ENCODE measurements around the gene PPFIA4. TPM values are rescaled to one million over a fixed set of nuclear protein-coding genes. Genes with fewer than 3 reads are reported as not detected.

Gene PPFIA4
- total RNA-seq, 1 experiment from 2014 or later, result 10.8 TPM

- Histone ChIP-seq H3K9me2 (ENCODE audit: insufficient read depth) (no peaks in the 10 kb centered on the region), H3K9me3 (ENCODE audit: control insufficient read depth in 1 of 2, insufficient read depth in 1 of 2, low read depth in 1 of 2, low read length in 2 of 2) (no peaks in the 10 kb centered on the region), H2AFZ (ENCODE audit: low read depth, low read length, poor library complexity, severe bottlenecking) (no peak overlapping the region), H3K4me2 (ENCODE audit: low read length) (no peak overlapping the region), H3K4me3 (replicated peaks in 1 of 2; ENCODE audit: low read depth in 1 of 2, low read length in 2 of 2) (no peak overlapping the region), H3K4me1 (ENCODE audit: control insufficient read depth in 1 of 2, insufficient read depth in 2 of 2, low read length in 2 of 2) (peaks cover 0 to 18% of the 10 kb centered on the region in 2 experiments; a peak in 2 of 4 replicates), H4K20me1 (ENCODE audit: insufficient read depth) (no peaks in the 10 kb centered on the region), H3K27me3 (ENCODE audit: insufficient read depth, low read length) (no peaks in the 10 kb centered on the region), H3K36me3 (ENCODE audit: control insufficient read depth in 1 of 2, insufficient read depth in 2 of 2, low read length in 2 of 2) (no peaks in the 10 kb centered on the region), H3K27ac (ENCODE audit: low read depth, low read length) (no peak overlapping the region), H3K79me2 (ENCODE audit: insufficient read depth, low read length) (no peaks in the 10 kb centered on the region), H3K9ac (ENCODE audit: low read length) (no peak overlapping the region)
- no TSS peak for BruUV-seq (replicated peaks)
- ChIA-PET CTCF (interaction anchor here (1.4 to 3.7 kb wide), 3 partner anchors 136 to 232 kb away, joined by 3 to 43 read pairs (median 5); no protein-coding TSS in a partner anchor), POLR2A (no interaction called here), RAD21 (ENCODE audit: low non-redundant PET in 1 of 2, low total read pairs in 2 of 2, uncharacterized antibody in 2 of 2, unreplicated experiment in 2 of 2) (interaction anchor here in 1 of 2 experiments (1.4 kb wide), 1 partner anchor 232 kb away, joined by 4 read pairs; no protein-coding TSS in a partner anchor)
- ATAC-seq, result no peak
- DNase-seq (ENCODE audit: low read depth, low spot score), result no peak
- TF ChIP-seq EZH2phosphoT487 (IDR thresholded peaks at IDR 0.05; ENCODE audit: borderline replicate concordance), result no peak
- TF ChIP-seq ELF1 (IDR thresholded peaks at IDR 0.05; ENCODE audit: borderline replicate concordance, low read depth), result no peak
- TF ChIP-seq CTCF (IDR thresholded peaks at IDR 0.05 in 2 of 3, conservative IDR thresholded peaks at IDR 0.05 in 1 of 3; ENCODE audit: borderline replicate concordance in 1 of 3, insufficient read depth in 1 of 3, low read depth in 2 of 3, low read length in 2 of 3), result no peak
- TF ChIP-seq SIN3A (IDR thresholded peaks at IDR 0.05; ENCODE audit: low read depth), result no peak
- no peak for TF ChIP-seq JUND (IDR thresholded peaks at IDR 0.05)
- TF ChIP-seq, protein P1, sequence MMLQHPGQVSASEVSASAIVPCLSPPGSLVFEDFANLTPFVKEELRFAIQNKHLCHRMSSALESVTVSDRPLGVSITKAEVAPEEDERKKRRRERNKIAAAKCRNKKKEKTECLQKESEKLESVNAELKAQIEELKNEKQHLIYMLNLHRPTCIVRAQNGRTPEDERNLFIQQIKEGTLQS (IDR thresholded peaks at IDR 0.05), result no peak
- no peak for TF ChIP-seq SRF (IDR thresholded peaks at IDR 0.05; ENCODE audit: low read depth)
- intact Hi-C loops (cut with micrococcal nuclease), result no loop called here
Observed at GRCh38 chr1:203036537-203036936, 10.2 kb downstream of the PPFIA4 start.

All from HCT116 (cell line).